DND-41 (cell line): ENCODE data around the gene DCLK1.
"Not testable (repeated sequence)": the region's sequence is repeated elsewhere in the genome, so short reads cannot be mapped to it uniquely, and the experiment has no call there.

Experiments used
- ATAC-seq: fragments of 200-7000 bp; cut with Tn5 transposase; 3 replicates; pipeline ENCODE4 v1.9.1; 2021; ENCODE audit warnings: low read depth; ENCODE audit not compliant: insufficient read depth
- DNase-seq: peaks from one replicate; pipeline ENCODE4 v3.0.0-alpha.2; 2020
- H2AFZ ChIP-seq: 2 replicates; pipeline ENCODE4 v1.6.0; 2012; ENCODE audit warnings: low read depth, low read length
- H3K27ac ChIP-seq: 2 replicates; pipeline ENCODE4 v1.5.1; 2012; ENCODE audit warnings: low read length, inconsistent platforms
- H3K27me3 ChIP-seq: fragments of 200-600 bp; sonication (generic); 2 replicates; pipeline ENCODE4 v1.6.0; 2012; ENCODE audit warnings: low read length, mild to moderate bottlenecking, inconsistent platforms; ENCODE audit not compliant: insufficient read depth, poor library complexity
- H3K36me3 ChIP-seq: 2 replicates; pipeline ENCODE4 v1.5.1; 2012; ENCODE audit warnings: low read length, inconsistent platforms; ENCODE audit not compliant: insufficient read depth
- H3K4me1 ChIP-seq: 2 replicates; pipeline ENCODE4 v1.5.1; 2012; ENCODE audit warnings: mild to moderate bottlenecking, low read length; ENCODE audit not compliant: insufficient read depth
- H3K4me2 ChIP-seq: 2 replicates; pipeline ENCODE4 v1.6.0; 2012; ENCODE audit warnings: mild to moderate bottlenecking, moderate library complexity, low read length, inconsistent platforms; ENCODE audit not compliant: insufficient read depth
- H3K4me3 ChIP-seq, 2 experiments: fragments of 200-600 bp in 1 of 2; shearing (Covaris generic) in 1 of 2; 2 replicates each; pipeline ENCODE4 v1.5.1; 2012 to 2016; ENCODE audit warnings: inconsistent platforms in 2 of 2, low read length in 2 of 2, mild to moderate bottlenecking in 2 of 2, low read depth in 1 of 2, moderate library complexity in 1 of 2
- H3K79me2 ChIP-seq: 2 replicates; pipeline ENCODE4 v1.6.0; 2012; ENCODE audit warnings: low read length, inconsistent platforms; ENCODE audit not compliant: insufficient read depth
- H3K9ac ChIP-seq: 2 replicates; pipeline ENCODE4 v1.6.0; 2012; ENCODE audit warnings: low read depth, mild to moderate bottlenecking, inconsistent platforms, low read length, moderate library complexity
- H3K9me3 ChIP-seq: 2 replicates; pipeline ENCODE4 v1.5.1; 2012; ENCODE audit warnings: low read length, moderate library complexity, mild to moderate bottlenecking, inconsistent platforms; ENCODE audit not compliant: insufficient read depth, severe bottlenecking
- H4K20me1 ChIP-seq: 2 replicates; pipeline ENCODE4 v1.6.0; 2012; ENCODE audit warnings: low read length; ENCODE audit not compliant: insufficient read depth
- CTCF ChIP-seq: IDR thresholded peaks from 2 replicates; pipeline ENCODE4 v1.5.1; 2012; ENCODE audit warnings: borderline replicate concordance, low read length, moderate library complexity, mild to moderate bottlenecking; ENCODE audit not compliant: poor library complexity, severe bottlenecking; ENCODE audit errors: extremely low read depth
- EZH2 ChIP-seq: IDR thresholded peaks from 3 replicates; pipeline ENCODE4 v1.6.1; 2012; ENCODE audit warnings: borderline replicate concordance, low read depth, mild to moderate bottlenecking, moderate library complexity, low read length, inconsistent platforms; ENCODE audit not compliant: severe bottlenecking

DCLK1 gene

GRCh38 chr13:36107521-36107920, 23.7 kb downstream of the DCLK1 start:
- Histone ChIP-seq H3K79me2 (no peaks in the 10 kb centered on the region), H3K4me3 (no peak overlapping the region), H3K27ac (no peak overlapping the region), H2AFZ (no peak overlapping the region), H3K4me1 (no peaks in the 10 kb centered on the region), H3K4me2 (no peak overlapping the region), H3K9me3 (no peaks in the 10 kb centered on the region), H3K36me3 (no peaks in the 10 kb centered on the region), H3K9ac (no peak overlapping the region), H4K20me1 (no peaks in the 10 kb centered on the region), H3K27me3 (no peaks in the 10 kb centered on the region)
- ATAC-seq = no peak
- DNase-seq = no peak
- no peak for TF ChIP-seq EZH2
- no peak for TF ChIP-seq CTCF

GRCh38 chr13:36105726-36106125, 25.5 kb downstream of the DCLK1 start:
- Histone ChIP-seq H4K20me1 (no peaks in the 10 kb centered on the region), H3K4me3 (no peak overlapping the region), H3K36me3 (no peaks in the 10 kb centered on the region), H2AFZ (no peak overlapping the region), H3K27me3 (no peaks in the 10 kb centered on the region), H3K27ac (no peak overlapping the region), H3K4me2 (no peak overlapping the region), H3K9me3 (no peaks in the 10 kb centered on the region), H3K4me1 (no peaks in the 10 kb centered on the region), H3K79me2 (no peaks in the 10 kb centered on the region), H3K9ac (no peak overlapping the region)
- DNase-seq (no peak), ATAC-seq (no peak)
- TF ChIP-seq CTCF = no peak
- no peak for TF ChIP-seq EZH2

GRCh38 chr13:36102721-36103120, 28.5 kb downstream of the DCLK1 start:
- H3K36me3 ChIP-seq = no peaks in the 10 kb centered on the region
- H2AFZ ChIP-seq = no peak overlapping the region
- no peak for TF ChIP-seq EZH2
- no peak for TF ChIP-seq CTCF
- no peaks in the 10 kb centered on the region for H3K9me3 ChIP-seq
- H3K27me3 ChIP-seq = no peaks in the 10 kb centered on the region
- DNase-seq = no peak
- no peaks in the 10 kb centered on the region for H3K79me2 ChIP-seq
- H3K4me2 ChIP-seq = no peak overlapping the region
- no peaks in the 10 kb centered on the region for H4K20me1 ChIP-seq
- no peaks in the 10 kb centered on the region for H3K4me1 ChIP-seq
- no peak overlapping the region for H3K4me3 ChIP-seq
- no peak overlapping the region for H3K9ac ChIP-seq
- no peak overlapping the region for H3K27ac ChIP-seq
- ATAC-seq = no peak

- not testable (repeated sequence) for H3K4me2 ChIP-seq, H4K20me1 ChIP-seq, DNase-seq, H3K9ac ChIP-seq, H2AFZ ChIP-seq, H3K36me3 ChIP-seq, H3K9me3 ChIP-seq, H3K4me1 ChIP-seq, H3K27ac ChIP-seq, H3K79me2 ChIP-seq, H3K4me3 ChIP-seq, ATAC-seq, H3K27me3 ChIP-seq
Observed at GRCh38 chr13:36101907-36102306, 29.3 kb downstream of the DCLK1 start.
